Measurements from ENCODE around the gene DBP. TPM values are rescaled to one million over a fixed set of nuclear protein-coding genes. Genes with fewer than 3 reads are reported as not detected.
"Not testable (repeated sequence)": the region's sequence is repeated elsewhere in the genome, so short reads cannot be mapped to it uniquely, and the experiment has no call there.

DBP gene
- 4.3 TPM for total RNA-seq (ENCODE audit: unreplicated experiment)
- long read RNA-seq, partial matches to known transcripts, result 0 of 1 reads
- long read RNA-seq, other reads (novel, unspliced or antisense), result 1 of 1 reads

DNA sequence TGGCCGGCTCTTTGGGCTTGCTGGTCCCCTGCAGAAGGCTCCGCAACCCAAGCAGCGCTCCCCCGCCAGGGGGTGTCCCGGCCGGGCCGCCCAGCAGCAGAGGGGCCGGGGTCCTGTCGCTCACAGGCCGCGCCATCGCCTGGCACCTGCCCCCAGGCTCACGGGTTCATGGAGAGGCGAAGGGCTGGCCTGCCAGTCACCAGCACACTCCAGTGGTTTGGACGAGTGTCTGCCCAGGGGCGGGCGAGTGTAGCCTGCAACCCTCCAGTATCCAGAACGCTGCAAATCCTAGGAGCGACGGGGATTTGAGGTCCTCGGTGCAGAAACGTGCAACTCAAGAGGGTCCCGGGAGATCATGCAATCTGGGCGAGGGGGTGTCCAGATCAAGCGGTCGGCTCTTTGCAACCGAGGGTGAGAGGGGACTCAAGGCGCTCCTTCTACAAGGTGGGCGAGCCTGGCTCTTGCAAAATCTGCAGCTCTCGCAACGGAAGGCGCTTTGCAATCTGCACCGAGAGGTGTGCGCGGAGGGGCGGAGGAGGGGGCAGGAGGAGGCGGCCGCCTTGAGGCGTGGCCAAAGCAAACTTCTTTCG, at the start of gene DBP:
TSS of gene DBP (minus strand) at position 521 of the 590 bp plus-strand sequence. CDS start at position 136, 385 bp downstream.
- TF ChIP-seq CTCF (IDR thresholded peaks at IDR 0.05; ENCODE audit: unreplicated experiment), result no peak
- DNase-seq (ENCODE audit: low spot score), result no peak

DNA sequence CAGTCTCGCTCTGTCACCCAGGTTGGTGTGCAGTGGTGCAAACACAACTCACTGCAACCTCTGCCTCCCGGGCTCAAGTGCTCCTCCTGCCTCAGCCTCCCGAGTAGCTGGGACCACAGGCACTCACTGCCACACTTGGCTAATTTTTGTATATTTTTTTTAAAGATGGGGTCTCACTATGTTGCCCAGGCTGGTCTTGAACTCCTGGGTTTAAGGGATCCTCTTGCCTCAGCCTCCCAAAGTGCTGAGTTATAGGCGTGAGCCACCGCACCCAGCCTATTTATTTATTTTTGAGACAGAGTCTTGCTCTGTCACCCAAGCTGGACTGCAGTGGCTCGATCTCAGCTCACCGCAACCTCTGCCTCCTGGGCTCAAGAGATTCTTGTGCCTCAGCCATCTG, 49.5 kb upstream of the DBP start:
- H3K9me3 Mint-ChIP-seq (ENCODE audit: unreplicated experiment); H3K27me3 Mint-ChIP-seq (ENCODE audit: unreplicated experiment); DNase-seq (ENCODE audit: low spot score); H3K4me1 Mint-ChIP-seq (ENCODE audit: unreplicated experiment); H3K36me3 Mint-ChIP-seq (ENCODE audit: low read depth, unreplicated experiment); H3K27ac Mint-ChIP-seq (ENCODE audit: unreplicated experiment); H3K4me3 Mint-ChIP-seq (ENCODE audit: unreplicated experiment): not testable (repeated sequence)

More for the DNA sequence above, at the start of gene DBP:
- Mint-ChIP-seq H3K27ac (ENCODE audit: unreplicated experiment) (peak within 1 kb of the TSS; percentile 94), H3K9me3 (ENCODE audit: unreplicated experiment) (no peaks in the 10 kb centered on the region), H3K27me3 (ENCODE audit: unreplicated experiment) (peaks cover 22% of the 10 kb centered on the region), H3K4me3 (ENCODE audit: unreplicated experiment) (peak within 1 kb of the TSS; percentile 90), H3K4me1 (ENCODE audit: unreplicated experiment) (peaks cover 19% of the 10 kb centered on the region), H3K36me3 (ENCODE audit: low read depth, unreplicated experiment) (peaks cover 5% of the 10 kb centered on the region)

- no peaks in the 10 kb centered on the region for H3K4me1 Mint-ChIP-seq (ENCODE audit: unreplicated experiment)
- no peaks in the 10 kb centered on the region for H3K9me3 Mint-ChIP-seq (ENCODE audit: unreplicated experiment)
- DNase-seq (ENCODE audit: low spot score), result no peak
- H3K36me3 Mint-ChIP-seq (ENCODE audit: low read depth, unreplicated experiment), result no peaks in the 10 kb centered on the region
- no peak overlapping the region for H3K4me3 Mint-ChIP-seq (ENCODE audit: unreplicated experiment)
- H3K27me3 Mint-ChIP-seq (ENCODE audit: unreplicated experiment), result no peaks in the 10 kb centered on the region
- no peak for TF ChIP-seq CTCF (IDR thresholded peaks at IDR 0.05; ENCODE audit: unreplicated experiment)
- H3K27ac Mint-ChIP-seq (ENCODE audit: unreplicated experiment), result no peak overlapping the region
These were observed 48.9 kb upstream of the DBP start for GRCh38 chr19:48686088-48686487.

DNA sequence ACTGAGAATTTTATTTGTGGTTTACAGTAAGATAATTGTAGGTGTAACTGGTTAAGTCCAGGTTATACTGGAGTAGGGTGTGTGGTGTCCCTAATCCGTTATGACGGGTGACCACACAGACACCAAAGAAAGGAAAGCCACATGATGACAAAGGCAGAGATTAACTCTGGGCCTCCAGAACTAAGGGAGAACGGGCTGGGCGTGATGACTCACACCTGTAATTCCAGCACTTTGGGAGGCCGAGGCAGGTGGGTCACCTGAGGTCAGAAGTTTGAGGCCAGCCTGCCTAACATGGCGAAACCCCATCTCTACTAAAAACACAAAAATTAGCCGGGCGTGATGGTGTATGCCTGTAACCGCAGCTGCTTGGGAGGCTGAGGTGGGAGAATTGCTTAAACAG, 48.4 kb upstream of the DBP start:
- Mint-ChIP-seq H3K36me3 (ENCODE audit: low read depth, unreplicated experiment) (no peaks in the 10 kb centered on the region), H3K9me3 (ENCODE audit: unreplicated experiment) (no peaks in the 10 kb centered on the region), H3K4me3 (ENCODE audit: unreplicated experiment) (no peak overlapping the region), H3K27me3 (ENCODE audit: unreplicated experiment) (no peaks in the 10 kb centered on the region), H3K4me1 (ENCODE audit: unreplicated experiment) (no peaks in the 10 kb centered on the region), H3K27ac (ENCODE audit: unreplicated experiment) (no peak overlapping the region)
- TF ChIP-seq CTCF (IDR thresholded peaks at IDR 0.05; ENCODE audit: unreplicated experiment), result no peak
- no peak for DNase-seq (ENCODE audit: low spot score)

DNA sequence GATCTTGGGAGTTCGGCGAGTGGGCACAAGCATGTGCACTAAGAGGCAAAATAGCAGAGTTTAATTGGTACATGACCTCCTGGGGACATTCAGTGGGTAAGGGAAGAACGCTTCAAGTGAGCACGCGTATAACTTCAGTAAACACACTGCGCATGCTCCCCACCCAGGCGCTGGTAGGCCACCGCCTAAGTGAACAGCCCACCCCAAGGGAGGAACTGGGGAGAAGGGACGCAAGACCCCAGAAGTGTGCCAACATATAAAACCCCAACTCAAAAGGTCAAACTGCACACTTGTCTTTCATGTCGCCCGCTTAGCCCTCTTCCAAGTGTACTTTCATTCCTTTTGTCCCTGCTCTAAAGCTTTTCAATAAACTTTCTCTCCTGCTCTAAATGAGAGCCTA, 46.2 kb upstream of the DBP start:
- no peaks in the 10 kb centered on the region for H3K36me3 Mint-ChIP-seq (ENCODE audit: low read depth, unreplicated experiment)
- H3K27me3 Mint-ChIP-seq (ENCODE audit: unreplicated experiment), result no peaks in the 10 kb centered on the region
- DNase-seq (ENCODE audit: low spot score), result no peak
- no peaks in the 10 kb centered on the region for H3K9me3 Mint-ChIP-seq (ENCODE audit: unreplicated experiment)
- no peak overlapping the region for H3K27ac Mint-ChIP-seq (ENCODE audit: unreplicated experiment)
- no peak overlapping the region for H3K4me3 Mint-ChIP-seq (ENCODE audit: unreplicated experiment)
- TF ChIP-seq CTCF (IDR thresholded peaks at IDR 0.05; ENCODE audit: unreplicated experiment), result no peak
- H3K4me1 Mint-ChIP-seq (ENCODE audit: unreplicated experiment), result no peaks in the 10 kb centered on the region
